C4-2B (cell line): ENCODE data around the gene PTPA.

Experiments
- CTCF ChIP-seq: fragments of 450-650 bp; conservative IDR thresholded peaks from 2 replicates; pipeline ENCODE4 v1.5.1; 2017; ENCODE audit warnings: mild to moderate bottlenecking
- ZFX ChIP-seq: fragments of 450-650 bp; IDR thresholded peaks from 2 replicates; pipeline ENCODE4 v1.6.1; 2017

DNA sequence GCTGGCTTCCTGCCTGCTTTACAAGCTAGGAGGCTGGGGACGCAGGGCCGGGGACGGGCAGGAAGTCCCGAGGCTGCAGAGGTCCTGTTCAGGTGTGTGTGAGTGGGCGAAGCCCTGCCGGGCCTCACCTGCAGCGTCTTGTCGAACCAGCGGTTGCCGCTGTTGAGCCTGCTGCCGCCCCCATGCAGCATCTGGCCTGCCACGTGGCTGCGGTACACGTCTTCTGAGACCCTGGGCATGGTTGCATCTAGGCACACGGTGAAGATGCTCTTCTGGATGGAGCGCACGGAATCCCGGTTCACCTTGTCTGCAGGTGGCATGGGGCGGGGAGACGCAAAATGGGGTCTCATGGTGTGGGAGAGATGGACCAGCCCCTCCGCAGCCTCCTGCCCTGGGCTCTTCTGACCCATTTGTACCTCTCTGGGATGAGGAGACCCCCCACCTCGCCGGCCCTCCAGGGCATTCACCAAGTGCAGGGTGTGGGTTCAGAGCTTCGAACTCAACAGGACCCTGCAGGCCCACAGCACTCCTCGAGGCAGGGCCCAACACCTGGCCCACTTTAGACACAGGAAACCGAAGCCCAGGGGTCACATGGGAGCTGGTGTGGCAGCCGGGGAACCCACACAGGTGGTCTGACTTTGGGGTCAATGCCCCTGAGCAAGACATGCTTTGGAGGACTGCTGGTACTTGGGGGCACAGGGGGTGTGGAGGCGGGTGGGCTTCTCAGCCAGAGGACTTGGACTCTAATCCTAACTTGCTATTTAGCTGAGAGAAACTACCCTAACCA lies 10.6 kb upstream of the PTPA start:
- TF ChIP-seq CTCF (no peak), ZFX (no peak)
